Ovary (tissue), 3 donors: Measurements from ENCODE around the gene AKAP5.

Experiments
- EP300 ChIP-seq: sonication (generic); formaldehyde crosslinking; IDR thresholded peaks from one replicate; pipeline ENCODE4 v1.6.1; 2017; ENCODE audit warnings: antibody characterized with exemption
- POLR2A ChIP-seq: fragments of 450-650 bp; IDR thresholded peaks from one replicate; pipeline ENCODE4 v1.6.1; 2017; ENCODE audit warnings: antibody characterized with exemption, mild to moderate bottlenecking, moderate library complexity
- TF ChIP-seq, protein P1 (sequence below), 3 donors: fragments of 450-650 bp in 2 of 3; fragments of 200-600 bp in 1 of 3; IDR thresholded peaks; one replicate each; pipeline versions ENCODE4 v1.5.1 to v1.8.0; 2016 to 2022; ENCODE audit warnings: antibody characterized with exemption in 3 of 3, mild to moderate bottlenecking in 1 of 3
- donor health status: DM: no; HTN: no; CAD: no.

DNA sequence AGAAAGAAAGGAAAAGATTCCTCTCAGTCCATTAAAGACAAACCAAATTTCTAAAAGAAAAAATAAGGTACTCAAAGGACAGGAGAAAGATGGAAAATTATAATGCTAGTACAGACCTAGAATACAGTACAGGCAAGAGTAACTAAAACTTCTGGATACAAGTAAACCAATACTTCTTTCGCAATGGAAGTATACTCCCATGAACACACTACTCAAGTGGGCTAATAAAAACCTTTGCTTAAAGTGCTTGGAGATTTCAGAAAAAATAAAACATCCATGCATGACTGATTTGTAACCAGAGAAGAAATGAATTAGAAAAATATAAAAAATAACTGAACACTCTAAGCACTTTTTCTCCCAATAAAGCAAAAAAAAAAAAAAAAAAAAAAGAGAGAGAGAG is 34.8 kb downstream of the AKAP5 start:
- TF ChIP-seq, protein P1, sequence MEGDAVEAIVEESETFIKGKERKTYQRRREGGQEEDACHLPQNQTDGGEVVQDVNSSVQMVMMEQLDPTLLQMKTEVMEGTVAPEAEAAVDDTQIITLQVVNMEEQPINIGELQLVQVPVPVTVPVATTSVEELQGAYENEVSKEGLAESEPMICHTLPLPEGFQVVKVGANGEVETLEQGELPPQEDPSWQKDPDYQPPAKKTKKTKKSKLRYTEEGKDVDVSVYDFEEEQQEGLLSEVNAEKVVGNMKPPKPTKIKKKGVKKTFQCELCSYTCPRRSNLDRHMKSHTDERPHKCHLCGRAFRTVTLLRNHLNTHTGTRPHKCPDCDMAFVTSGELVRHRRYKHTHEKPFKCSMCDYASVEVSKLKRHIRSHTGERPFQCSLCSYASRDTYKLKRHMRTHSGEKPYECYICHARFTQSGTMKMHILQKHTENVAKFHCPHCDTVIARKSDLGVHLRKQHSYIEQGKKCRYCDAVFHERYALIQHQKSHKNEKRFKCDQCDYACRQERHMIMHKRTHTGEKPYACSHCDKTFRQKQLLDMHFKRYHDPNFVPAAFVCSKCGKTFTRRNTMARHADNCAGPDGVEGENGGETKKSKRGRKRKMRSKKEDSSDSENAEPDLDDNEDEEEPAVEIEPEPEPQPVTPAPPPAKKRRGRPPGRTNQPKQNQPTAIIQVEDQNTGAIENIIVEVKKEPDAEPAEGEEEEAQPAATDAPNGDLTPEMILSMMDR (IDR thresholded peaks at IDR 0.05) = no peak
- TF ChIP-seq POLR2A = no peak
- no peak for TF ChIP-seq EP300
